Stimulated activated naive B cell treated with anti-CD40 and anti-IgM and Interleukin-4, amounts not matched to agents 10 μg/mL and 1 μg/mL and 100 μg/mL, for 72 hours (primary cell): ENCODE results near the gene ZNF70.

Experiments
- ATAC-seq, 2 donors: fragments of 150-1000 bp; cut with Tn5 transposase; replicated peaks; 2 replicates each; pipeline ENCODE4 v1.10.0; 2021; ENCODE audit warnings: moderate library complexity in 1 of 2
- DNase-seq: peaks from one replicate; pipeline ENCODE4 v3.0.0; 2021
- H3K27ac Mint-ChIP-seq: one replicate; pipeline ENCODE4 v1.8.0; 2022; ENCODE audit warnings: mild to moderate bottlenecking, mixed read lengths
- H3K27me3 Mint-ChIP-seq, 2 donors: one replicate each; pipeline ENCODE4 v1.8.0; 2022; ENCODE audit warnings: mixed read lengths in 2 of 2
- H3K36me3 Mint-ChIP-seq, 2 donors: one replicate each; pipeline ENCODE4 v1.8.0; 2022; ENCODE audit warnings: mixed read lengths in 2 of 2, mild to moderate bottlenecking in 1 of 2
- H3K4me1 Mint-ChIP-seq, 2 donors: one replicate each; pipeline ENCODE4 v1.8.0; 2022; ENCODE audit warnings: mixed read lengths in 2 of 2, mild to moderate bottlenecking in 1 of 2
- H3K4me3 Mint-ChIP-seq, 2 donors: one replicate each; pipeline ENCODE4 v1.8.0; 2022; ENCODE audit warnings: mild to moderate bottlenecking in 2 of 2, mixed read lengths in 2 of 2, moderate library complexity in 1 of 2
- H3K9me3 Mint-ChIP-seq, 2 donors: one replicate each; pipeline ENCODE4 v1.8.0; 2022; ENCODE audit warnings: mixed read lengths in 2 of 2, mild to moderate bottlenecking in 1 of 2

Gene ZNF70

DNA sequence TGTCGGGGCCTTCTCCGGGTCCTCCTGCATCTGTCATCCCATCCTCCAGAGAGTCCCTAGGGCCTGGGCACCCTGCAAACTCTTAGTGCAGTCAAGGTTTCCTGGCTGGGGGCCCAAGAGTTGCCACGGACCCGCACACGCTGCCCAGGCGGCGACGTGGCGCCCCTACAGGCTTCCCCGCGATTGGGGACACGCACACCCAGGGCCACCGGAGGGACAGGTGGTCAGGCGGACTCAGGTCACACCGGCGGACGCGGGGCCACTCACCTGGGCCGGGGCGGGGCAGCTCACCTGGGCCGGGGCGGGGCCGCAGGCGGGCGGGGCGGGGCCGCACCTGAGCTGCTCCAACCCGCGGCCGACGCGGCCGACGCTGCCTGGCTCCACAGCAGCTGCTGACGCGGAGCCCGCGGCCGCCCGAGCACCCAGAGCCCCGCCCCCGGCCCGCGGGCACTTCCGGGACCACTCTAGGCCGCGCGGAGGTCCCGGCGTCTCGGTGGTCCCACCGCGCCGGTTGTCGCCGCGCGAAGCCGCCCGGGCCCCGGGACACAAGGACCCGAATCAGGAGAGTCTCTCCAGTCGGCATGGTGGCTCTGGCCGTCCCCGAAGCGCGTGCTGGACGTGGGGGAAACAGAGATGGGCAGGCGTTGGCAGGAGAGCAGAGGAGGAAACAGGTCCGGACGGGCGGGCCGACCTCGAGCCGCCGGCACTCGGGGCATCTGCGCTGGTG, at the start of gene ZNF70:
Gene ZNF70, minus strand, starts transcription at position 399 of the 727 bp plus-strand sequence. CDS start 5,972 bp downstream, outside the sequence.
- peak; percentile 82 for DNase-seq
- Mint-ChIP-seq H3K36me3 (peaks cover 5 to 13% of the 10 kb centered on the region in 2 donors), H3K4me3 (peak within 1 kb of the TSS; percentile 89 to 92), H3K27ac (peak within 1 kb of the TSS; percentile 97), H3K9me3 (no peaks in the 10 kb centered on the region), H3K27me3 (no peaks in the 10 kb centered on the region), H3K4me1 (peaks cover 44 to 74% of the 10 kb centered on the region in 2 donors)
- ATAC-seq, result peak; percentile 71 to 75

- DNase-seq (no peak), ATAC-seq (no peak)
- no peak overlapping the region for H3K4me3 Mint-ChIP-seq
- H3K27me3 Mint-ChIP-seq, result no peaks in the 10 kb centered on the region
- peaks cover 36 to 48% of the 10 kb centered on the region in 2 donors for H3K4me1 Mint-ChIP-seq
- H3K36me3 Mint-ChIP-seq, result peaks cover 47 to 66% of the 10 kb centered on the region in 2 donors
- H3K9me3 Mint-ChIP-seq, result no peaks in the 10 kb centered on the region
- peak overlapping the region; percentile 67 for H3K27ac Mint-ChIP-seq
Observed at GRCh38 chr22:23796461-23796860, 45.5 kb upstream of the ZNF70 start.

DNA sequence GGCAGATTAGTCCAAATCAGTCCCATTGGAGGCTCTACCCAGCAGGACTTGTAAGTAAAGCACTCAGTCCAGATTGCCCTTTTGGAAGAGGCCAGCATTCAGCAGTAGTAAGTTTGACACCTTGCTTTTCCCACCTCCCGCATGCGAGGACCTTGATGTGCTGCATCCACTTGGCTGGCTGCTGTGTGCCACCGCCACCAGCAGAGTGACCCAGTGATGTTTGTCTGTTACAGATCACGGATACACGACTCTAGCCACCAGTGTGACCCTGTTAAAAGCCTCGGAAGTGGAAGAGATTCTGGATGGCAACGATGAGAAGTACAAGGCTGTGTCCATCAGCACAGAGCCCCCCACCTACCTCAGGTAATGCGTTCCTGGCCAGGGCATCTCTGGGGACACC, 42.4 kb upstream of the ZNF70 start:
- ATAC-seq, result no peak
- Mint-ChIP-seq H3K4me3 (no peak overlapping the region), H3K27me3 (no peaks in the 10 kb centered on the region), H3K36me3 (peaks cover 32 to 53% of the 10 kb centered on the region in 2 donors), H3K9me3 (no peaks in the 10 kb centered on the region), H3K4me1 (peaks cover 24 to 31% of the 10 kb centered on the region in 2 donors), H3K27ac (peak overlapping the region; percentile 63)
- no peak for DNase-seq

DNA sequence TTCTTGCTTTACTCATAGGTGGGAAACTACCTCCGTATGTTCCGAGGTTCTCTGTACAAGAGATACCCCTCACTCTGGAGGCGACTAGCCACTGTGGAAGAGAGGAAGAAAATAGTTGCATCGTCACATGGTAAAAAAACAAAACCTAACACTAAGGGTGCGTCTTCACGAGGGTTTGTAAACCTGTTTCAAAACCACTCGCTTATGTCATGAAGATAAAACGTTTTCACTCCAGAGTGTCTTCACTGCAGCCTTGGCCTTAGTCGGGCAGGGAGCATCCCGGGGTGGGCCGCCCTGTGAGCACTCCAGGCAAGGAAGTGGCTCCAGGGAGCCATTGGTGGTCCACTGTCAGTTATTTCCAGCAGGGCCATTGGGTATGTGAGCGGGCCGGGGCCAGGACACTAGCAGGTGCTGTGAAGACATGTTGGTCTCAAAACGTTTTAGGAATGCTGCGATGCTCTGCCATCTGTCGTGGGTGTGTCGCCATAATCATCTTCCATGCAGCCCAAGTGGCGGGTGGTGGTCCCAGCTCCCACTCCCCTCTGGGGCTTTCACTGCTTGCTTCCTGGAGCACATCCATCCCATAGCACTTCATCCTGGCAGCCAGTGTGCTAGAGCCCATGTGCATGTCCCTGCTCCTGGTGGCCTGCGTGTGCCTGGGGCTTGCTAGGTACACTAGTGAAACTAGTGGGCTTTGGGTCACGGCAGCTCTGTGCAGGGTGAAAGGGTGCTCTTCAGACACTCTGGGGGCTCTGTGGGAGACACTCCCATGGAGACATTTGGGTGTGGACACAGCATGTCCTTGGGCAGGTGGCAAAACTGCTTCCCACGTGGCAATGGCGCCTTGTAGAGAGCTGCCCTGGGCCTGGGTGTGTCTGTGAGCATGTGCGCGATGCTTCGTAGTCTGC, 41.1 kb upstream of the ZNF70 start:
- no peak overlapping the region for H3K27ac Mint-ChIP-seq

GRCh38 chr22:23790819-23791737, 40.2 kb upstream of the ZNF70 start:
- H3K4me3 Mint-ChIP-seq, result no peak overlapping the region
- H3K27me3 Mint-ChIP-seq, result no peaks in the 10 kb centered on the region
- DNase-seq (no peak), ATAC-seq (no peak)
- H3K27ac Mint-ChIP-seq, result no peak overlapping the region
- H3K9me3 Mint-ChIP-seq, result no peaks in the 10 kb centered on the region
- peaks cover 21 to 38% of the 10 kb centered on the region in 2 donors for H3K36me3 Mint-ChIP-seq
- H3K4me1 Mint-ChIP-seq, result peaks cover 20 to 44% of the 10 kb centered on the region in 2 donors

More for the DNA sequence above, 41.1 kb upstream of the ZNF70 start:
- Mint-ChIP-seq H3K9me3 (no peaks in the 10 kb centered on the region), H3K36me3 (peaks cover 28 to 46% of the 10 kb centered on the region in 2 donors), H3K27me3 (no peaks in the 10 kb centered on the region), H3K4me1 (peaks cover 24 to 36% of the 10 kb centered on the region in 2 donors), H3K4me3 (no peak overlapping the region)
- ATAC-seq, result no peak
- DNase-seq, result no peak

- Mint-ChIP-seq H3K4me3 (no peak overlapping the region), H3K4me1 (peaks cover 20 to 46% of the 10 kb centered on the region in 2 donors), H3K9me3 (no peaks in the 10 kb centered on the region), H3K36me3 (peaks cover 19 to 30% of the 10 kb centered on the region in 2 donors), H3K27ac (peak overlapping the region; percentile 42), H3K27me3 (no peaks in the 10 kb centered on the region)
- no peak for DNase-seq
- no peak for ATAC-seq
Observed at GRCh38 chr22:23789638-23790037, 38.7 kb upstream of the ZNF70 start.

DNA sequence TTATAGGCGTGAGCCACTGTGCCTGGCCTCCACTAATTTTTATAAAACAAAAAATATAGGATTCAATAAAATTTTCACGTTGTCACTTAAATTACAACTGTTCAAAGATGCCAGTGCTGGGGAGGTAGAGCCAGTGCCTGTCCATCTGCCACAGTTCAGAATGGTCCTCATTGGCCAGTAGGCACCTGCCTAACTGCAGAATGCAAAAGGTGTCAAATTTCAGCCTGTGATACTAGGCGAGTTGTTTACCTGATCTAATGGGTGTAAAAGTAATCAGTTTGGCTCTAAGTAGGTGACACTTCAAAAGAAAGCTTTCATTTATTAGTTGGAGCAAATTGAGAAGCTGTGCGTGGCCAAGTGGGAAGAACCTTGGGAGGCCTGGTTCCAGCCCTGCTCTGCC, 38.2 kb upstream of the ZNF70 start:
- Mint-ChIP-seq H3K4me1 (peaks cover 23 to 51% of the 10 kb centered on the region in 2 donors), H3K4me3 (no peak overlapping the region), H3K9me3 (no peaks in the 10 kb centered on the region), H3K27me3 (no peaks in the 10 kb centered on the region), H3K27ac (peak overlapping the region; percentile 67), H3K36me3 (peaks cover 19 to 26% of the 10 kb centered on the region in 2 donors)
- DNase-seq (no peak), ATAC-seq (no peak)

DNA sequence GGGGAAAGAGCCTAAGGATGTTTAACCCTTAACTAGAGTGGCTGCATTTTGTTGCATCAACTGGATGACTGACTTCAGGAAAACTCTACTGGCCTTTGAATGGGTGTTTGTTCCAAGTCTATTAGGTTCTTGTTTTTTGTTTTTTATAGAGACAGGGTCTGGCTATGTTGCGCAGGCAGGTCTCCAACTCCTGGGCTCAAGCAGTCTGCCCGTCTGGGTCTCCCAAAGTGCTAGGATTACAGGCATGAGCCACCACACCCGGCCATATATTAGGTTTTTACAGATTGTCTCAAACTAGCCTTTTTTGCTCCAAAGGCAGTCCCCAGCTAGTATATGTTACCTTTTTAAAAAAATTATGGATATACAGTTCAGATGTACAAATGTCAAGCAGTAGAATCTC, 37.0 kb upstream of the ZNF70 start:
- H3K27me3 Mint-ChIP-seq, result no peaks in the 10 kb centered on the region
- no peaks in the 10 kb centered on the region for H3K9me3 Mint-ChIP-seq
- H3K4me3 Mint-ChIP-seq, result peak overlapping the region; percentile 83 to 89
- H3K36me3 Mint-ChIP-seq, result peaks cover 12 to 20% of the 10 kb centered on the region in 2 donors
- H3K4me1 Mint-ChIP-seq, result peaks cover 18 to 47% of the 10 kb centered on the region in 2 donors
- ATAC-seq (no peak), DNase-seq (no peak)
- H3K27ac Mint-ChIP-seq, result no peak overlapping the region

DNA sequence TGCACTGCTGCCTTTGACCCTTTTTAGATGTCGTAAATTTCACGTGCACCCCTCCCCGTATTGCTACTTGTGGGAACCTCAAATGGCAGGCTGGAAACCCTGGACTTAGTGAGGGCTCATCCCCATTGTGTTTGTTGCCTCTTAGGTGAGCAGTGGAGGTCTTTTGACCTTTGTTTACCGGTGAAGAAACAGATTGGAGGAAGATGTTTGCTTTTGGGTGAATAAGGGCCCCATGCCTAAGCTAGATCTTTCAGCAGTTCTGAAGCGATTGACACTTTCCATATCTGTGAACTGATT, 36.6 kb upstream of the ZNF70 start:
- Mint-ChIP-seq H3K4me3 (peak overlapping the region; percentile 83 to 89), H3K27ac (peak overlapping the region; percentile 96), H3K4me1 (peaks cover 18 to 43% of the 10 kb centered on the region in 2 donors), H3K36me3 (peaks cover 8 to 17% of the 10 kb centered on the region in 2 donors), H3K27me3 (no peaks in the 10 kb centered on the region), H3K9me3 (no peaks in the 10 kb centered on the region)
- DNase-seq, result no peak
- ATAC-seq, result no peak

- Mint-ChIP-seq H3K27me3 (no peaks in the 10 kb centered on the region), H3K27ac (peak within 1 kb of the TSS; percentile 96), H3K9me3 (no peaks in the 10 kb centered on the region), H3K4me3 (peak within 1 kb of the TSS; percentile 83 to 89), H3K4me1 (peaks cover 16 to 38% of the 10 kb centered on the region in 2 donors), H3K36me3 (peaks cover 4 to 11% of the 10 kb centered on the region in 2 donors)
- peak; percentile 84 to 90 for ATAC-seq
- DNase-seq, result peak; percentile 82
Observed at GRCh38 chr22:23786752-23787599, 36.1 kb upstream of the ZNF70 start, which contains the start of gene SMARCB1. Gene SMARCB1 (plus strand): TSS chr22:23786966. CDS start chr22:23787170, 204 bp downstream.

GRCh38 chr22:23786261-23786710, 35.4 kb upstream of the ZNF70 start:
- DNase-seq (no peak), ATAC-seq (no peak)
- Mint-ChIP-seq H3K36me3 (peaks cover 4 to 11% of the 10 kb centered on the region in 2 donors), H3K27ac (peak overlapping the region; percentile 96), H3K27me3 (no peaks in the 10 kb centered on the region), H3K4me1 (peaks cover 16 to 35% of the 10 kb centered on the region in 2 donors), H3K4me3 (peak overlapping the region; percentile 83 to 89), H3K9me3 (no peaks in the 10 kb centered on the region)

DNA sequence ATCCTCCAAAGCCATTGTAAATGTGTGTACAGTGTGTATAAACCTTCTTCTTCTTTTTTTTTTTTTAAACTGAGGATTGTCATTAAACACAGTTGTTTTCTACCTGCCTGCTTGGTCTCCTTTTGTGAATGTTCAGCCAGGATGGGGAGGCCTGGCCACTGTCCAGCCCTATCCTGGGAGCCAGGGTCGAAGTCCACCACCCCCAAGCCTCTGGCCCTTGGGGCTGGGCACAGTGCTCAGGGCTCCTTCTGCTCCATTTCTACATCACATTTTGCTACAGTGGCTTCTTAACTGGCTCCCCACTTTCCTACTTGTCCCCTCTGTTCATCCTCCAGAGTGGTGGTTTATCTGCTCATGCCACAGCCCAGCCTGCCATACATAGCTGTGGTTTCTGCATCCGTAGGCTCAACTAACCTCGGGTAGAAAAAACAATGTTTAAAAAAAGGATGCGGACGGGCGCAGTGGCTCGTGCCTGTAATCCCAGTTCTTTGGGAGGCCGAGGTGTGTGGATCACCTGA, 33.4 kb upstream of the ZNF70 start:
- no peaks in the 10 kb centered on the region for H3K9me3 Mint-ChIP-seq
- peaks cover 2 to 6% of the 10 kb centered on the region in 2 donors for H3K36me3 Mint-ChIP-seq
- ATAC-seq, result no peak
- H3K27me3 Mint-ChIP-seq, result no peaks in the 10 kb centered on the region
- peak overlapping the region; percentile 77 for H3K27ac Mint-ChIP-seq
- no peak overlapping the region for H3K4me3 Mint-ChIP-seq
- DNase-seq, result no peak
- H3K4me1 Mint-ChIP-seq, result peaks cover 9 to 26% of the 10 kb centered on the region in 2 donors
